ENCODE data around the gene EFCAB12. TPM values are rescaled to one million over a fixed set of nuclear protein-coding genes. Genes with fewer than 3 reads are reported as not detected.
"Not testable (repeated sequence)": the region's sequence is repeated elsewhere in the genome, so short reads cannot be mapped to it uniquely, and the experiment has no call there.

EFCAB12 gene
- total RNA-seq, 1 donor from 2014 or later, result 0.04 TPM

GRCh38 chr3:129364811-129365210, 63.6 kb downstream of the EFCAB12 start:
- not testable (repeated sequence) for ATAC-seq

DNA sequence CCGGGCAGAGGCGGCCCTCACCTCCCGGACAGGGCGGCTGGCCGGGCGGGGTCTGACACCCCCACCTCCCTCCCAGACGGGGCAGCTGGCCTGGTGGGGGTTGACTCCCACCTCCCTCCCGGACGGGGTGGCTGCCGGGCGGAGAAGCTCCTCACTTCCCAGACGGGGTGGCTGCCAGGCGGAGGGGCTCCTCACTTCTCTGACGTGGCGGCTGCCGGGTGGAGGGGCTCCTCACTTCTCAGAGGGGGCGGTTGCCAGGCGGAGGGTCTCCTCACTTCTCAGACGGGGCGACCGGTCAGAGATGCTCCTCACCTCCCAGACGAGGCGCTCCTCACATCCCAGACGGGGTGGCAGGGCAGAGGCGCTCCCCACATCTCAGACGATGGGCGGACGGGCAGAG, 65.1 kb downstream of the EFCAB12 start:
- not testable (repeated sequence) for ATAC-seq

GRCh38 chr3:129360705-129361460, 67.6 kb downstream of the EFCAB12 start:
- ATAC-seq, result no peak

DNA sequence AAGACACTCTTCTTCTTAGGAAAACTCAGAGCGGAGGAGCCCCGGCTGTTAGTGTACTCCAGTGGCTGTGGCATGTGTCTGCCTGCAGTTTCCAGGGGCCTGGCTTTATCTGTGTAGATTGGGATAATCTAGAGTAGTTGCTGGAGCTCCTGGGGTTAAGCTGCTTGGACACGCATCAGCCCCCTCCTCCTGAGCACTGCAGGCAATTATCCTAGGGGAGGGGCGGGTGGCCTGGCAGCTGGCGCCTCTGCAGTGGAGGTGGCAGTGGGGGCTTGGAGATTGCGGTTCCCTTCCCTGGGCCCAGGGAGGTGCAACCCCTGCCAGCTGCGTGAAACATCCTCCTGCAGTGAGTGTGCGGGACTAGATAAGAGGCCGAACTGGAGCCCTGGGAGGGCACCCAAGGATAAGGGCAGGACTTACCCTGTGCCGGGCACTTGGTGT, 68.2 kb downstream of the EFCAB12 start:
- ATAC-seq, result peak; percentile 15

DNA sequence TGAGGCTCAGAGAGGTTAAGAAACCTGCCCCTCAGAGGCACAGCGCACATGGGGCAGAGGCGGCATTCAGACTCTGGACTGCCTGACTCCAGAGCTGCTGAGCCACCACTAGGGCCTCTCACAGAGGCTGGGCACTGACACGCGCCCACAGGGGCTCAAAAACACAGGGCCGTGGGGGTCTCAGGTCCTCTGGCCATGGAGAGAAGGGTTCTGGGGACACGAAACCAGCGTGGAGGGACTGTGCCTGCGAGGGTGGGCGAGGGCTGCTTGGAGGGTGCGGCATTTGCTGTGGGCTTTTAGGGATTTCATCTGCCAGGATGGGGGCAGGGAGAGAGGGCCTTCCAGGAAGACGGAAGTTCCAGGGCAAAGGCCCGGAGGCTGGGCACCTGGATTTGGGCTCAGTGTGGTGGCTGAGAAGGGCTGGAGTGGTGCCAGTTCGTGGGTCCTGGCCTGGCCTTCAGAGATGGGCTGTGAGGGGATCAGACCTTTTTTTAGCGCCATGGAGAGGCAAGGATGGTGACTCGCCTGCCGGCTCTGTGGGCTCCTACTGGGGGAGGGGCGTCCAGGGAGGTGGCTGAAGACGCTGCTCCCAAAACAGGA, 69.6 kb downstream of the EFCAB12 start:
- peak; percentile 32 for ATAC-seq

GRCh38 chr3:129358177-129358771, 70.2 kb downstream of the EFCAB12 start:
- peak; percentile 30 for ATAC-seq

DNA sequence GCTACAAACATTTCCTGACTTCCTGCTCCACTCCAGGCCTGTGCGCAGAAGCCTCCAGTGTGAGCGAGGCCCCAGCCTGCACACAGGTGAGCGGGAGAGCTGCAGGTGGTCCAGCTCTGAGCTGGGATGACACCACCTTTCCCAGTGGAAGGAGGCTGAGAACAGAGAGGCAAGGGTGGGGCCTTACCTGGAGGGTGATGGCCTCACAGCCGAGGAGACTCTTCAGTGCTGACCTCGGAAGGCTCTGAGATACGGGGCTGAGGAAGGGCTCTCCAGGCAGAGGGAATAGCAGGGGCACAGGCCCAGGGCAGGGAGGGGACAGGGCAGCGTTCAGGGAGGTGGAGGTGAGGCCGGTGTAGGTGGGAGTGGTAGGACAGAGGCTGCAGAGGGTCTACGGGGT, 70.8 kb downstream of the EFCAB12 start:
- ATAC-seq, result peak; percentile 10

DNA sequence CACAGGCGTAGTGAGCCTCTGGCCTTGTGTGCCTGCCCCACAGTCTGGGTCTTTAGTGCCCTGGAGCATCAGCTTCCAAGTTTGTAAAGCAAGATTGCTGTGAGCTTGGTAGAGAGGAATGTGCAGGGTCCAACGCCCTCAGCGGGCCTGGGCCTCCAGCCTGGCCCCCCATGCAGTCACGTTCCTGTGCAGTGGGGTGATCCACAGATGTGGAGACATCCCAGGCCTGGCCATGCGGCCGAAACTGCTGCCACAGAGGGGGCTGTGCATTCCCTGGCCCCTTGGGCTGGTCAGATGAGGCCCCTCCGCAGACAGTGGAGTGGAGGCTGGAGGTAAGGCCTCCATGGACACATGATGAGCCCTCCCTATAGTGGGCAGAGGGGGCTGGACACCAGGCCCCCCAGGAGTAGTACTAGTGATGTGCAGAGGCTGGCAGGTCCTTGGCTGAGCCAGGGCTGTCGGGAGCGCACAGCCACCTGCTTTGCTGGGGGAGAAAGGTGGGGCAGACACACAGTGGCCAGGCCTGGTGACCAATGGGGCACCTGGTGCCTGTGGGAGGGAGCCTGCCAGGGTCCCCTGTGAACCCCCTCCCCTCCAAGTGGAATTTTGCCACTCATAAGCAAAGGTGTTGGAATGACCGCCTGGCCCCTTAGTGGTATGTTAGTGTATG, 71.5 kb downstream of the EFCAB12 start:
- no peak for ATAC-seq

DNA sequence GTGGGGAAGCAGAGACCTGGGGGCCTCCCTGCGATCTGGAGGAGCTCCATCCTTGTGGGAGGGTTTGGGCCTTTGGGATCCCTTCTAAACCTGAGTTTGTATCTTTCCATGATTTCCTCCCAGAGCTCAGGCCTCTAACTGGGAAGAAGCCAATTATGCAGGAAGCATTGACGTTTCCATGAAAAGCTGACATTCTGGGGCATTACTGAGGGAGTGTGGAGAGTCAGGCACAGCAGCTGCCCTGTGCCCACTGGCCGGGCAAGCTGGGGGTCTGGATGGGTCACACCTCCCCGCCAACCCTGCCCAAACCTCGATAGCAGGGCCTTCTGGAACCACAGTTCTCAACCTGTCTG, 74.9 kb downstream of the EFCAB12 start:
- ATAC-seq, result no peak

- no peak for ATAC-seq
These were observed 75.5 kb downstream of the EFCAB12 start for GRCh38 chr3:129352650-129353588.

- ATAC-seq, result no peak
These were observed 76.4 kb downstream of the EFCAB12 start for GRCh38 chr3:129352045-129352444.

Other genes with a start within 250 kb of the EFCAB12 start
- gene CNBP, start 244.7 kb downstream of the EFCAB12 start, total RNA-seq, result 236 TPM
- gene COPG1, start 179.0 kb downstream of the EFCAB12 start, total RNA-seq, result 87.8 TPM
- gene HMCES, start 149.8 kb downstream of the EFCAB12 start, total RNA-seq, result 37.2 TPM
- 20.8 TPM for gene MBD4, start 11.3 kb upstream of the EFCAB12 start, total RNA-seq
- gene IFT122, start 11.6 kb upstream of the EFCAB12 start, total RNA-seq, result 11.2 TPM
- gene RHO, start 100.0 kb upstream of the EFCAB12 start, total RNA-seq, result not detected
- not detected for gene H1-8, start 114.5 kb upstream of the EFCAB12 start, total RNA-seq
- 15.8 TPM for gene PLXND1, start 178.0 kb upstream of the EFCAB12 start, total RNA-seq

All from esophagus mucosa (tissue), 1 donor.